SK-N-SH treated with all-trans-retinoic acid at 6 μM for 48 hours (cell line): ENCODE results near the gene PCBD2.

ENCODE experiments used
- BACH2 ChIP-seq: fragments of 250-450 bp; sonication (Bioruptor Pico); IDR thresholded peaks from 2 replicates; pipeline ENCODE4 v1.9.0; 2021; ENCODE audit warnings: mild to moderate bottlenecking, borderline replicate concordance
- CSDC2 ChIP-seq: fragments of 250-450 bp; sonication (Bioruptor Pico); IDR thresholded peaks from 2 replicates; pipeline ENCODE4 v1.5.0; 2020; ENCODE audit warnings: mild to moderate bottlenecking, moderate library complexity
- CSRNP3 ChIP-seq: fragments of 250-450 bp; sonication (Bioruptor Pico); IDR thresholded peaks from 2 replicates; pipeline ENCODE4 v1.5.1; 2021; ENCODE audit warnings: mild to moderate bottlenecking, moderate library complexity
- GLIS3 ChIP-seq: fragments of 250-450 bp; sonication (Bioruptor Pico); IDR thresholded peaks from 2 replicates; pipeline ENCODE4 v1.5.0; 2020; ENCODE audit warnings: mild to moderate bottlenecking, moderate library complexity
- ZFP3 ChIP-seq: fragments of 250-450 bp; sonication (Bioruptor Pico); IDR thresholded peaks from 2 replicates; pipeline ENCODE4 v1.5.0; 2020; ENCODE audit warnings: mild to moderate bottlenecking, moderate library complexity
- ZFP30 ChIP-seq: fragments of 450-650 bp; formaldehyde crosslinking; IDR thresholded peaks from 2 replicates; pipeline ENCODE4 v1.5.0; 2022; ENCODE audit warnings: mild to moderate bottlenecking, moderate library complexity
- ZNF565 ChIP-seq: fragments of 450-650 bp; formaldehyde crosslinking; conservative IDR thresholded peaks from 2 replicates; pipeline ENCODE4 v1.5.0; 2020; ENCODE audit warnings: low read depth, mild to moderate bottlenecking, moderate library complexity

- TF ChIP-seq GLIS3 (CRISPR knock-in tag) (no peak), CSRNP3 (CRISPR knock-in tag) (no peak), ZFP3 (CRISPR knock-in tag) (no peak), CSDC2 (CRISPR knock-in tag) (no peak), ZFP30 (CRISPR knock-in tag) (no peak), ZNF565 (no peak), BACH2 (CRISPR knock-in tag) (no peak)
Measured at GRCh38 chr5:134979416-134979815, 74.5 kb downstream of the PCBD2 start.
